A673 (cell line): Measurements from ENCODE around the gene SRSF10.

Source experiments
- CTCF ChIP-seq: fragments of 300-800, 200-600 bp; sonication (generic); conservative IDR thresholded peaks from 2 replicates; pipeline ENCODE4 v1.5.1; 2017; ENCODE audit warnings: low read depth, mild to moderate bottlenecking, antibody characterized with exemption, low read length, moderate library complexity, mixed read lengths
- EZH2 ChIP-seq: fragments of 200-600 bp; sonication (generic); IDR thresholded peaks from 2 replicates; pipeline ENCODE4 v1.6.1; 2017; ENCODE audit warnings: borderline replicate concordance, low read depth, mild to moderate bottlenecking, mixed read lengths, antibody characterized with exemption, low read length; ENCODE audit not compliant: poor library complexity, severe bottlenecking

GRCh38 chr1:23924601-23925000 is 55.5 kb downstream of the SRSF10 start:
- TF ChIP-seq EZH2 = no peak
- TF ChIP-seq CTCF = no peak
